ENCODE results near the gene SLC12A9.
"Not testable (repeated sequence)": the region's sequence is repeated elsewhere in the genome, so short reads cannot be mapped to it uniquely, and the experiment has no call there.

SLC12A9 gene

GRCh38 chr7:100900978-100901377, 48.5 kb downstream of the SLC12A9 start:
- H3K4me3 ChIP-seq (ENCODE audit: low read depth, low read length) = no peak overlapping the region
- no peak for TF ChIP-seq CTCF (IDR thresholded peaks at IDR 0.05; ENCODE audit: insufficient read depth, low read length, missing control alignments)
- DNase-seq (ENCODE audit: low read depth, low spot score) = no peak
- POLR2A ChIA-PET = no interaction called here
- CTCF ChIA-PET = interaction anchor here (0.7 to 9.3 kb wide), 7 partner anchors 152 to 382 kb away, joined by 3 to 105 read pairs (median 3); no protein-coding TSS in a partner anchor

- no peak for DNase-seq (ENCODE audit: low read depth, low spot score)
- ChIA-PET CTCF (interaction anchor here (1.4 to 9.3 kb wide), 3 partner anchors 157 to 175 kb away, joined by 4 to 105 read pairs (median 11); no protein-coding TSS in a partner anchor), POLR2A (no interaction called here)
- H3K4me3 ChIP-seq (ENCODE audit: low read depth, low read length) = no peak overlapping the region
- no peak for TF ChIP-seq CTCF (IDR thresholded peaks at IDR 0.05; ENCODE audit: insufficient read depth, low read length, missing control alignments)
Observed at GRCh38 chr7:100901921-100902332, 49.4 kb downstream of the SLC12A9 start.

- POLR2A ChIA-PET = no interaction called here
- TF ChIP-seq CTCF (IDR thresholded peaks at IDR 0.05; ENCODE audit: insufficient read depth, low read length, missing control alignments) = no peak
- CTCF ChIA-PET = interaction anchor here (1.4 to 9.3 kb wide), 4 partner anchors 8 to 175 kb away, joined by 4 to 105 read pairs (median 8); partner anchors contain the start of gene ACHE
- no peak overlapping the region for H3K4me3 ChIP-seq (ENCODE audit: low read depth, low read length)
- DNase-seq (ENCODE audit: low read depth, low spot score) = no peak
Observed at GRCh38 chr7:100902638-100903037, 50.1 kb downstream of the SLC12A9 start.

GRCh38 chr7:100908512-100908911, 56.0 kb downstream of the SLC12A9 start:
- no peak overlapping the region for H3K4me3 ChIP-seq (ENCODE audit: low read depth, low read length)
- CTCF ChIA-PET = no interaction called here
- no peak for TF ChIP-seq CTCF (IDR thresholded peaks at IDR 0.05; ENCODE audit: insufficient read depth, low read length, missing control alignments)
- POLR2A ChIA-PET = no interaction called here
- DNase-seq (ENCODE audit: low read depth, low spot score) = no peak

GRCh38 chr7:100910443-100910842, 57.9 kb downstream of the SLC12A9 start:
- CTCF ChIA-PET = interaction anchor here (0.7 to 2.0 kb wide), 2 partner anchors 12 to 149 kb away, joined by 3 to 5 read pairs; no protein-coding TSS in a partner anchor
- POLR2A ChIA-PET; DNase-seq (ENCODE audit: low read depth, low spot score); H3K4me3 ChIP-seq (ENCODE audit: low read depth, low read length): not testable (repeated sequence)

- ChIA-PET POLR2A (interaction anchor here (0.6 kb wide), 1 partner anchor 241 kb away, joined by 3 read pairs; no protein-coding TSS in a partner anchor), CTCF (interaction anchor here (1.6 kb wide), 1 partner anchor 166 kb away, joined by 4 read pairs; no protein-coding TSS in a partner anchor)
- no peak for DNase-seq (ENCODE audit: low read depth, low spot score)
- TF ChIP-seq CTCF (IDR thresholded peaks at IDR 0.05; ENCODE audit: insufficient read depth, low read length, missing control alignments) = no peak
- no peak overlapping the region for H3K4me3 ChIP-seq (ENCODE audit: low read depth, low read length)
Observed at GRCh38 chr7:100911484-100911883, 59.0 kb downstream of the SLC12A9 start.
